ENCODE measurements around the gene MGST3. TPM values are rescaled to one million over a fixed set of nuclear protein-coding genes. Genes with fewer than 3 reads are reported as not detected.

Gene MGST3
- polyA plus RNA-seq, 3 donors, result 57.9 to 228 (median 189) TPM

- Histone ChIP-seq H4K20me1 (ENCODE audit: insufficient read depth, low read length) (no peaks in the 10 kb centered on the region), H3K9ac (ENCODE audit: insufficient read depth, low read length, poor library complexity, severe bottlenecking) (no peak overlapping the region), H3K27ac (ENCODE audit: low read depth in 1 of 2, low read length in 2 of 2) (no peak overlapping the region), H3K27me3 (ENCODE audit: control insufficient read depth in 2 of 2, insufficient read depth in 2 of 2, low read length in 2 of 2) (peaks cover 2 to 4% of the 10 kb centered on the region in 2 donors), H2AFZ (ENCODE audit: insufficient read depth, low read depth, low read length, poor library complexity, severe bottlenecking) (no peak overlapping the region), H3K79me2 (ENCODE audit: insufficient read depth, low read length) (no peaks in the 10 kb centered on the region), H3K4me1 (ENCODE audit: control insufficient read depth in 1 of 2, insufficient read depth in 2 of 2, low read length in 2 of 2) (no peaks in the 10 kb centered on the region), H3K4me2 (replicated peaks; ENCODE audit: extremely low read depth, low read length, poor library complexity, severe bottlenecking) (no peak overlapping the region), H3K36me3 (replicated peaks in 1 of 2; ENCODE audit: control insufficient read depth in 1 of 2, insufficient read depth in 2 of 2, low read length in 2 of 2) (no peaks in the 10 kb centered on the region), H3K4me3 (replicated peaks in 1 of 3; ENCODE audit: low read depth in 2 of 3, low read length in 3 of 3) (no peak overlapping the region), H3K9me3 (replicated peaks in 1 of 2; ENCODE audit: control insufficient read depth in 1 of 2, insufficient read depth in 1 of 2, low read length in 2 of 2) (no peaks in the 10 kb centered on the region)
- Mint-ChIP-seq H3K27me3 (ENCODE audit: low read depth in 3 of 3) (peaks cover 8 to 9% (median 9%) of the 10 kb centered on the region in 3 donors), H3K36me3 (no peaks in the 10 kb centered on the region), H3K4me1 (no peaks in the 10 kb centered on the region), H3K4me3 (no peak overlapping the region), H3K27ac (no peak overlapping the region), H3K9me3 (peaks cover 0 to 2% (median 0%) of the 10 kb centered on the region in 7 donors)
- intact Hi-C loops (cut with micrococcal nuclease), result no loop called here
- no peak for TF ChIP-seq CTCF (IDR thresholded peaks at IDR 0.05)
- no peak for DNase-seq
- WGBS (ENCODE audit: insufficient coverage), result no CpG with 5 or more reads among the region's 1 CpG
Observed at GRCh38 chr1:165619647-165620151, 11.3 kb upstream of the MGST3 start.

GRCh38 chr1:165623624-165624023, 7.4 kb upstream of the MGST3 start:
- Histone ChIP-seq H3K36me3 (replicated peaks in 1 of 2; ENCODE audit: control insufficient read depth in 1 of 2, insufficient read depth in 2 of 2, low read length in 2 of 2) (no peaks in the 10 kb centered on the region), H3K9me3 (replicated peaks in 1 of 2; ENCODE audit: control insufficient read depth in 1 of 2, insufficient read depth in 1 of 2, low read length in 2 of 2) (no peaks in the 10 kb centered on the region), H2AFZ (ENCODE audit: insufficient read depth, low read depth, low read length, poor library complexity, severe bottlenecking) (no peak overlapping the region), H3K79me2 (ENCODE audit: insufficient read depth, low read length) (no peaks in the 10 kb centered on the region), H3K4me3 (replicated peaks in 1 of 3; ENCODE audit: low read depth in 2 of 3, low read length in 3 of 3) (no peak overlapping the region), H3K4me1 (ENCODE audit: control insufficient read depth in 1 of 2, insufficient read depth in 2 of 2, low read length in 2 of 2) (peaks cover 2% of the 10 kb centered on the region in 2 donors), H3K9ac (ENCODE audit: insufficient read depth, low read length, poor library complexity, severe bottlenecking) (no peak overlapping the region), H3K4me2 (replicated peaks; ENCODE audit: extremely low read depth, low read length, poor library complexity, severe bottlenecking) (no peak overlapping the region), H3K27ac (ENCODE audit: low read depth in 1 of 2, low read length in 2 of 2) (no peak overlapping the region), H4K20me1 (ENCODE audit: insufficient read depth, low read length) (no peaks in the 10 kb centered on the region), H3K27me3 (ENCODE audit: control insufficient read depth in 2 of 2, insufficient read depth in 2 of 2, low read length in 2 of 2) (no peaks in the 10 kb centered on the region)
- DNase-seq, result no peak
- no peak overlapping the region for H3K4me3 Mint-ChIP-seq
- TF ChIP-seq CTCF (IDR thresholded peaks at IDR 0.05), result no peak
- H3K4me1 Mint-ChIP-seq, result peaks cover 2% of the 10 kb centered on the region
- intact Hi-C loops (cut with micrococcal nuclease), result no loop called here
- H3K27ac Mint-ChIP-seq, result no peak overlapping the region
- no peaks in the 10 kb centered on the region for H3K9me3 Mint-ChIP-seq
- H3K36me3 Mint-ChIP-seq, result no peaks in the 10 kb centered on the region
- peaks cover 4 to 5% (median 4%) of the 10 kb centered on the region in 3 donors for H3K27me3 Mint-ChIP-seq (ENCODE audit: low read depth in 3 of 3)

Measured in CD14-positive monocyte (primary cell).